Progenitor cell of endocrine pancreas (in vitro differentiated cells): ENCODE measurements around the gene CXCR5. TPM values are rescaled to one million over a fixed set of nuclear protein-coding genes. Genes with fewer than 3 reads are reported as not detected.

Source experiments
- DNase-seq: peaks from one replicate; pipeline ENCODE4 v3.0.0; 2021; ENCODE audit warnings: low spot score; ENCODE audit not compliant: unreplicated experiment
- H3K27ac Mint-ChIP-seq: 2 replicates; pipeline ENCODE4 v1.8.0; 2021; ENCODE audit warnings: mild to moderate bottlenecking, moderate library complexity, mixed read lengths
- H3K27me3 Mint-ChIP-seq: 2 replicates; pipeline ENCODE4 v1.8.0; 2021; ENCODE audit warnings: mixed read lengths
- H3K36me3 Mint-ChIP-seq: 2 replicates; pipeline ENCODE4 v1.8.0; 2022; ENCODE audit warnings: mixed read lengths; ENCODE audit not compliant: insufficient read depth
- H3K4me1 Mint-ChIP-seq: 2 replicates; pipeline ENCODE4 v1.8.0; 2021; ENCODE audit warnings: low read depth, mixed read lengths
- H3K4me3 Mint-ChIP-seq: 2 replicates; pipeline ENCODE4 v1.8.0; 2021; ENCODE audit warnings: low read depth, mild to moderate bottlenecking, moderate library complexity, mixed read lengths
- H3K9me3 Mint-ChIP-seq: 2 replicates; pipeline ENCODE4 v1.8.0; 2021; ENCODE audit warnings: low read depth, mixed read lengths
- CTCF ChIP-seq: fragments of 200-600 bp; sonication (generic); IDR thresholded peaks from one replicate; pipeline ENCODE4 v1.5.0; 2021; ENCODE audit warnings: antibody characterized with exemption, mild to moderate bottlenecking; ENCODE audit not compliant: unreplicated experiment
- total RNA-seq: library from RNA; stranded (reverse); gene quantifications from 2 replicates; pipeline ENCODE4 v1.2.1, GENCODE V29; 2021

CXCR5 gene
- total RNA-seq, 1 donor from 2014 or later, result not detected

GRCh38 chr11:118913411-118914125 is 29.9 kb downstream of the CXCR5 start:
- H3K36me3 Mint-ChIP-seq, result no peaks in the 10 kb centered on the region
- peaks cover 55% of the 10 kb centered on the region for H3K4me1 Mint-ChIP-seq
- H3K4me3 Mint-ChIP-seq, result no peak overlapping the region
- TF ChIP-seq CTCF, result no peak
- H3K27ac Mint-ChIP-seq, result no peak overlapping the region
- no peak for DNase-seq
- H3K9me3 Mint-ChIP-seq, result no peaks in the 10 kb centered on the region
- H3K27me3 Mint-ChIP-seq, result no peaks in the 10 kb centered on the region

- DNase-seq, result no peak
- Mint-ChIP-seq H3K4me1 (peaks cover 56% of the 10 kb centered on the region), H3K4me3 (no peak overlapping the region), H3K27ac (peak overlapping the region; percentile 91), H3K36me3 (no peaks in the 10 kb centered on the region), H3K9me3 (no peaks in the 10 kb centered on the region), H3K27me3 (no peaks in the 10 kb centered on the region)
- TF ChIP-seq CTCF, result no peak
These were observed 30.7 kb downstream of the CXCR5 start for GRCh38 chr11:118914178-118914918.

- TF ChIP-seq CTCF, result no peak
- Mint-ChIP-seq H3K36me3 (no peaks in the 10 kb centered on the region), H3K27ac (peak overlapping the region; percentile 91), H3K4me1 (peaks cover 63% of the 10 kb centered on the region), H3K9me3 (no peaks in the 10 kb centered on the region), H3K4me3 (no peak overlapping the region), H3K27me3 (no peaks in the 10 kb centered on the region)
- no peak for DNase-seq
These were observed 31.3 kb downstream of the CXCR5 start for GRCh38 chr11:118914987-118915386.

- H3K4me1 Mint-ChIP-seq, result peaks cover 67% of the 10 kb centered on the region
- H3K36me3 Mint-ChIP-seq, result no peaks in the 10 kb centered on the region
- no peaks in the 10 kb centered on the region for H3K27me3 Mint-ChIP-seq
- no peaks in the 10 kb centered on the region for H3K9me3 Mint-ChIP-seq
- no peak overlapping the region for H3K4me3 Mint-ChIP-seq
- no peak for DNase-seq
- no peak overlapping the region for H3K27ac Mint-ChIP-seq
- no peak for TF ChIP-seq CTCF
These were observed 31.7 kb downstream of the CXCR5 start for GRCh38 chr11:118915396-118915795.

GRCh38 chr11:118915941-118916841 is 32.5 kb downstream of the CXCR5 start:
- no peak for DNase-seq
- Mint-ChIP-seq H3K4me1 (peaks cover 73% of the 10 kb centered on the region), H3K9me3 (no peaks in the 10 kb centered on the region), H3K36me3 (no peaks in the 10 kb centered on the region), H3K27me3 (no peaks in the 10 kb centered on the region), H3K4me3 (no peak overlapping the region), H3K27ac (peak overlapping the region; percentile 92)
- TF ChIP-seq CTCF, result no peak
